Vagina (tissue), 2 donors: Measurements from ENCODE around the gene IL23R.
"Not testable (repeated sequence)": the region's sequence is repeated elsewhere in the genome, so short reads cannot be mapped to it uniquely, and the experiment has no call there.

ENCODE experiments used
- POLR2A ChIP-seq, 2 donors: fragments of 450-650 bp; IDR thresholded peaks; one replicate each; pipeline ENCODE4 v1.6.1; 2017; ENCODE audit warnings: antibody characterized with exemption in 2 of 2, mild to moderate bottlenecking in 2 of 2, moderate library complexity in 2 of 2
- TF ChIP-seq, protein P1 (sequence below), 3 experiments: fragments of 450-650 bp in 2 of 3; fragments of 200-600 bp in 1 of 3; sonication (generic) in 1 of 3; IDR thresholded peaks; one replicate each; pipeline ENCODE4 v1.5.1; 2017 to 2019; ENCODE audit warnings: antibody characterized with exemption in 3 of 3, mild to moderate bottlenecking in 2 of 3, moderate library complexity in 2 of 3

GRCh38 chr1:67147973-67148372, 18.3 kb upstream of the IL23R start:
- TF ChIP-seq, protein P1, sequence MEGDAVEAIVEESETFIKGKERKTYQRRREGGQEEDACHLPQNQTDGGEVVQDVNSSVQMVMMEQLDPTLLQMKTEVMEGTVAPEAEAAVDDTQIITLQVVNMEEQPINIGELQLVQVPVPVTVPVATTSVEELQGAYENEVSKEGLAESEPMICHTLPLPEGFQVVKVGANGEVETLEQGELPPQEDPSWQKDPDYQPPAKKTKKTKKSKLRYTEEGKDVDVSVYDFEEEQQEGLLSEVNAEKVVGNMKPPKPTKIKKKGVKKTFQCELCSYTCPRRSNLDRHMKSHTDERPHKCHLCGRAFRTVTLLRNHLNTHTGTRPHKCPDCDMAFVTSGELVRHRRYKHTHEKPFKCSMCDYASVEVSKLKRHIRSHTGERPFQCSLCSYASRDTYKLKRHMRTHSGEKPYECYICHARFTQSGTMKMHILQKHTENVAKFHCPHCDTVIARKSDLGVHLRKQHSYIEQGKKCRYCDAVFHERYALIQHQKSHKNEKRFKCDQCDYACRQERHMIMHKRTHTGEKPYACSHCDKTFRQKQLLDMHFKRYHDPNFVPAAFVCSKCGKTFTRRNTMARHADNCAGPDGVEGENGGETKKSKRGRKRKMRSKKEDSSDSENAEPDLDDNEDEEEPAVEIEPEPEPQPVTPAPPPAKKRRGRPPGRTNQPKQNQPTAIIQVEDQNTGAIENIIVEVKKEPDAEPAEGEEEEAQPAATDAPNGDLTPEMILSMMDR (IDR thresholded peaks at IDR 0.05): not testable (repeated sequence)
- TF ChIP-seq POLR2A (IDR thresholded peaks at IDR 0.05): not testable (repeated sequence)
